MM.1S (cell line): Measurements from ENCODE around the gene ATAD5.

Experiments
- DNase-seq: peaks from one replicate; pipeline ENCODE4 v3.0.0-alpha.2; 2015
- H2AFZ ChIP-seq: fragments of 300-600 bp; sonication (generic); 2 replicates; pipeline ENCODE4 v1.6.0; 2016; ENCODE audit warnings: antibody characterized with exemption, low read length
- H3F3A ChIP-seq: fragments of 300-600 bp; sonication (generic); 2 replicates; pipeline ENCODE4 v1.6.1; 2016; ENCODE audit warnings: mild to moderate bottlenecking, antibody characterized with exemption, low read length, moderate library complexity, mixed read lengths; ENCODE audit not compliant: insufficient read depth
- H3K27ac ChIP-seq: fragments of 300-600 bp; sonication (generic); 2 replicates; pipeline ENCODE4 v1.5.1; 2016; ENCODE audit warnings: mild to moderate bottlenecking, low read length
- H3K27me3 ChIP-seq: fragments of 300-600 bp; sonication (generic); replicated peaks from 2 replicates; pipeline ENCODE4 v1.6.0; 2016; ENCODE audit warnings: low read length; ENCODE audit not compliant: insufficient read depth
- H3K36me3 ChIP-seq: fragments of 300-600 bp; sonication (generic); replicated peaks from 2 replicates; pipeline ENCODE4 v1.6.1; 2016; ENCODE audit warnings: mild to moderate bottlenecking, low read length, mixed read lengths; ENCODE audit not compliant: insufficient read depth
- H3K4me1 ChIP-seq: fragments of 300-600 bp; sonication (generic); 2 replicates; pipeline ENCODE4 v1.6.1; 2016; ENCODE audit warnings: low read length, mixed read lengths
- H3K4me2 ChIP-seq: fragments of 300-600 bp; sonication (generic); 2 replicates; pipeline ENCODE4 v1.6.0; 2016; ENCODE audit warnings: low read depth, low read length
- H3K4me3 ChIP-seq: fragments of 300-600 bp; sonication (generic); 2 replicates; pipeline ENCODE4 v1.5.1; 2016; ENCODE audit warnings: low read length, mixed read lengths
- H3K79me2 ChIP-seq: fragments of 300-600 bp; sonication (generic); 2 replicates; pipeline ENCODE4 v1.6.1; 2016; ENCODE audit warnings: mixed run types, low read length, mixed read lengths
- H3K9ac ChIP-seq: fragments of 300-600 bp; sonication (generic); 2 replicates; pipeline ENCODE4 v1.6.1; 2016; ENCODE audit warnings: low read length, mixed read lengths
- H3K9me2 ChIP-seq: fragments of 300-600 bp; sonication (generic); replicated peaks from 2 replicates; pipeline ENCODE4 v1.6.1; 2016; ENCODE audit warnings: mild to moderate bottlenecking, low read length, mixed read lengths; ENCODE audit not compliant: insufficient read depth
- H3K9me3 ChIP-seq: fragments of 300-600 bp; sonication (generic); replicated peaks from 2 replicates; pipeline ENCODE4 v1.6.1; 2016; ENCODE audit warnings: mild to moderate bottlenecking, low read length, mixed read lengths; ENCODE audit not compliant: insufficient read depth
- H4K20me1 ChIP-seq: fragments of 300-600 bp; sonication (generic); 2 replicates; pipeline ENCODE4 v1.6.1; 2016; ENCODE audit warnings: mild to moderate bottlenecking, low read length, moderate library complexity, mixed read lengths; ENCODE audit not compliant: insufficient read depth
- EZH2 ChIP-seq: fragments of 300-600 bp; sonication (generic); optimal IDR thresholded peaks from 2 replicates; pipeline ENCODE3; 2017; ENCODE audit warnings: low read depth, mild to moderate bottlenecking, antibody characterized with exemption, low read length, mixed read lengths
- EZH2phosphoT487 ChIP-seq: fragments of 300-600 bp; sonication (generic); IDR thresholded peaks from 2 replicates; pipeline ENCODE4 v1.6.1; 2018; ENCODE audit warnings: antibody characterized with exemption, low read length
- TF ChIP-seq, protein P1 (sequence below): fragments of 300-600 bp; sonication (generic); IDR thresholded peaks from 2 replicates; pipeline ENCODE4 v1.5.1; 2016; ENCODE audit warnings: antibody characterized with exemption, low read length, mixed read lengths

The ATAD5 gene

DNA sequence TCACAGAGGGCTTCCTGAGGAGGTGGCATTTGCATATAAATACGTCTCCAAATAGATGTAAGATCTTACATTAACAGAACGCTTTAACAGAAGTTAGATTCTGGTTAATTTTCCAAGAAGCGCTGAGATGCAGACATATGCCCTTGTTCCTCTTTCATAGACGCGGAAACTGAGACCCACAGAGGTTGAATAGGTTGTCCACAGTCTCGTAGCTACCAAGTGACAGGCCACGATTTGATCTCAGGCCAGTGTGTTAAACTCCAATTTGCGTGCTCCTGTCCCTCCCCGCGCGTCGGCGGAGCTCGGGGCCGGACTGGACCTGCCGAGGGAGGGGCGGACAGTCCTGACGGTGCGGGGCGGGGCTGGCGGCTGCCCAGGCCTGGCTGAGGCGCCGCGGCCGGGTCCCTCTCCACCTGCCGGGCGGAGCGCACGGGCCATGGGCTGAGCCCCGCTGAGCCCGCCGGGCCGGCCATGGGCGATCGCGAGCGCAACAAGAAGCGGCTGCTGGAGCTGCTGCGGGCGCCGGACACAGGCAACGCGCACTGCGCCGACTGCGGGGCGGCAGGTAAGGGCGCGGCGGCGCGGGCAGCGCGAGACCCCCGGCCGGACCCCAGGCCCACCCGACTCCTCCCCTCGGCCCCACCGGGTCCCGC is 89.9 kb downstream of the ATAD5 start, which contains the start of gene ADAP2:
TSS of gene ADAP2 (plus strand) at position 402 of the 653 bp plus-strand sequence. CDS start at position 472, 70 bp downstream.
- Histone ChIP-seq H3K9me3 (no peaks in the 10 kb centered on the region), H2AFZ (peak within 1 kb of the TSS; percentile 48; the same call in 1 of the 2 replicates), H3K4me3 (peak within 1 kb of the TSS; percentile 40), H3K9me2 (no peaks in the 10 kb centered on the region), H3K27me3 (peaks cover 15% of the 10 kb centered on the region), H3K4me1 (0 out of 2 replicates have a peak, but pooled peaks cover 10% of the 10 kb centered on the region), H3K4me2 (peak within 1 kb of the TSS; percentile 88), H3K9ac (no peak within 1 kb of the TSS), H3K79me2 (no peaks in the 10 kb centered on the region), H3K27ac (no peak within 1 kb of the TSS), H4K20me1 (no peaks in the 10 kb centered on the region), H3K36me3 (no peaks in the 10 kb centered on the region), H3F3A (no peaks in the 10 kb centered on the region)
- DNase-seq, result peak; percentile 19
- TF ChIP-seq EZH2phosphoT487 (no peak), EZH2 (no peak)
- TF ChIP-seq, protein P1, sequence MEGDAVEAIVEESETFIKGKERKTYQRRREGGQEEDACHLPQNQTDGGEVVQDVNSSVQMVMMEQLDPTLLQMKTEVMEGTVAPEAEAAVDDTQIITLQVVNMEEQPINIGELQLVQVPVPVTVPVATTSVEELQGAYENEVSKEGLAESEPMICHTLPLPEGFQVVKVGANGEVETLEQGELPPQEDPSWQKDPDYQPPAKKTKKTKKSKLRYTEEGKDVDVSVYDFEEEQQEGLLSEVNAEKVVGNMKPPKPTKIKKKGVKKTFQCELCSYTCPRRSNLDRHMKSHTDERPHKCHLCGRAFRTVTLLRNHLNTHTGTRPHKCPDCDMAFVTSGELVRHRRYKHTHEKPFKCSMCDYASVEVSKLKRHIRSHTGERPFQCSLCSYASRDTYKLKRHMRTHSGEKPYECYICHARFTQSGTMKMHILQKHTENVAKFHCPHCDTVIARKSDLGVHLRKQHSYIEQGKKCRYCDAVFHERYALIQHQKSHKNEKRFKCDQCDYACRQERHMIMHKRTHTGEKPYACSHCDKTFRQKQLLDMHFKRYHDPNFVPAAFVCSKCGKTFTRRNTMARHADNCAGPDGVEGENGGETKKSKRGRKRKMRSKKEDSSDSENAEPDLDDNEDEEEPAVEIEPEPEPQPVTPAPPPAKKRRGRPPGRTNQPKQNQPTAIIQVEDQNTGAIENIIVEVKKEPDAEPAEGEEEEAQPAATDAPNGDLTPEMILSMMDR, result no peak

DNA sequence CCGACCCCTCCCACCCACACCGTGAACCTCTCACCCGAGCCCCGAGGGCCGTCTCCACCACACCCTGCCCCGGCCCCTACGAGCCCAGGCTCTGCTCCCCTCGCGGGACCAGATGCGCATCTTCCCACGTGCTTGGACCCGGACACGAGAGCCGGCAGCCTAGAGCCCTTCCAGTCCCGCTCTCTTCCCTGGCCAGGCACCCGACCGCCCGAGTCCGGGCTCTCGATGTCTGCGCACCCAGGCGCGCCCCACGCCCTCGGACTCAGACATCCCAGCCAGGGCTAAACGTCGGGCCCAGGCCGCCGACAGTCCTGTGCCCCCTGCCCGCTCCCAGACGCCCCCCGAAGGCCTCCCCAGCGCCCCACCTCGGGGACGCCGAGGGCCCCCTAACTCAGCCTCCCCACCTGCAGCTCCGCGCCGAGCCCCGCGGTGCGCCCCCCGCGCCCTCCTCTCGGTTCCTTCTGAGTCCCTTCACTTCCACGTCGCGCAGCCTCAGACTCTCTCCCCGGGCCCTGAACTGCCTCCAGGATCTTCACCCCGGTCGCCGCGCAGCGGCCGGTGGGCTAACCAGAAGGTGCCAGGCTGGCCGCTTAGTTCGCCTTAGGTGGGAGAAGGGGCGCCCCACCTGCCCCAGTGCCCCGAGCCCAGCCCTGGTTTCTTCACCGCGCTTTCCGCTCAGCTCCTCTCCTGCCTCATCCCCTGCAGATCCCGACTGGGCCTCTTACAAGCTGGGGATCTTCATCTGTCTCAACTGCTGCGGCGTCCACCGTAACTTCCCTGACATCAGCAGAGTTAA is 90.7 kb downstream of the ATAD5 start:
- no peak for TF ChIP-seq EZH2phosphoT487
- no peak for TF ChIP-seq EZH2
- TF ChIP-seq, protein P1, result no peak

DNA sequence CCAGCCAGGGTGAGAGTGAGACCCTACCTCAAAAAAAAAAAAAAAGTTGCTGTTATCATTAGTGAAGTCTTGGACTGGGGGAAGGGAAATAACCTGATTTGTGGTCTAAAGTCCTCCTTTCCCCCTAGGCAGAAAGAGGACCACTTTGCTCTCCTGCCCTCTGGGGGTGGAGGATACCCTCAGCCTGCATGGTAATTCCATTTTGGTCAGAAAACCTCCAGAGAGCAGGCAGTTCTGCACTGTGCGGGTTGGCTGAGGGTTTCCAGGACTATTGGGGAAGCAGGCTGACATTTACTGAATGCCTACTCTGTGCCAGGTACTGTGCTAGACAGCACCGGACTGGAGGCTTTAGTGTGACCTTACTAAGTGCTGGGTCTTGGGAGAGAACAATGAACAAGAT is 92.6 kb downstream of the ATAD5 start:
- peaks cover 15% of the 10 kb centered on the region for H3K27me3 ChIP-seq

More for the DNA sequence above, 90.7 kb downstream of the ATAD5 start:
- DNase-seq, result no peak
- no peaks in the 10 kb centered on the region for H3K36me3 ChIP-seq
- no peaks in the 10 kb centered on the region for H4K20me1 ChIP-seq
- H3K27ac ChIP-seq, result no peak overlapping the region
- no peak overlapping the region for H3K9ac ChIP-seq
- no peaks in the 10 kb centered on the region for H3K79me2 ChIP-seq
- H3K9me2 ChIP-seq, result no peaks in the 10 kb centered on the region
- H3K4me2 ChIP-seq, result peak overlapping the region; percentile 88; the same call in 1 of the 2 replicates
- H3K4me1 ChIP-seq, result 0 out of 2 replicates have a peak, but pooled peaks cover 14% of the 10 kb centered on the region
- H3F3A ChIP-seq, result no peaks in the 10 kb centered on the region
- H2AFZ ChIP-seq, result peak overlapping the region; percentile 39; the same call in 1 of the 2 replicates
- H3K4me3 ChIP-seq, result peak overlapping the region; percentile 40
- H3K9me3 ChIP-seq, result no peaks in the 10 kb centered on the region
- H3K27me3 ChIP-seq, result peaks cover 15% of the 10 kb centered on the region

More for the DNA sequence above, 92.6 kb downstream of the ATAD5 start:
- Histone ChIP-seq H3K4me2 (no peak overlapping the region), H2AFZ (no peak overlapping the region), H3K9ac (no peak overlapping the region), H3K9me3 (no peaks in the 10 kb centered on the region), H3K79me2 (no peaks in the 10 kb centered on the region), H3K36me3 (no peaks in the 10 kb centered on the region), H3K9me2 (no peaks in the 10 kb centered on the region), H3K4me1 (0 out of 2 replicates have a peak, but pooled peaks cover 14% of the 10 kb centered on the region), H3K4me3 (no peak overlapping the region), H3F3A (no peaks in the 10 kb centered on the region), H3K27ac (no peak overlapping the region), H4K20me1 (no peaks in the 10 kb centered on the region)
- DNase-seq, result no peak
- TF ChIP-seq EZH2 (no peak), EZH2phosphoT487 (no peak)
- TF ChIP-seq, protein P1, result no peak
